Activated CD4-positive, alpha-beta T cell treated with anti-CD3 and anti-CD28 coated beads, Interleukin-2, Interleukin-4, amounts not matched to agents 100 ng/mL and 50 ng/mL, durations not matched to agents 16 hours and 8 hours (primary cell): ENCODE results near the gene GJD3.
A peak's percentile ranks its signal among the peaks of the same experiment; 100 is the strongest.
"Not testable (repeated sequence)": the region's sequence is repeated elsewhere in the genome, so short reads cannot be mapped to it uniquely, and the experiment has no call there.

Source experiments
- DNase-seq: peaks from one replicate; pipeline ENCODE4 v3.0.0-alpha.2; 2020; ENCODE audit warnings: low spot score

GJD3 gene

GRCh38 chr17:40367728-40368127 is 3.2 kb upstream of the GJD3 start:
- not testable (repeated sequence) for DNase-seq

- no peak for DNase-seq
These were observed 2.5 kb upstream of the GJD3 start for GRCh38 chr17:40366861-40367518.

GRCh38 chr17:40366076-40366860 is 1.7 kb upstream of the GJD3 start:
- DNase-seq, result no peak

GRCh38 chr17:40364906-40365305 is 369 bp upstream of the GJD3 start:
- DNase-seq, result no peak

- no peak for DNase-seq
These were observed 1.3 kb downstream of the GJD3 start for GRCh38 chr17:40363111-40363827.

- DNase-seq, result peak; percentile 89
These were observed 1.8 kb downstream of the GJD3 start for GRCh38 chr17:40362696-40363110.

GRCh38 chr17:40361925-40362695 is 2.4 kb downstream of the GJD3 start:
- DNase-seq, result no peak

- DNase-seq, result no peak
These were observed 3.2 kb downstream of the GJD3 start for GRCh38 chr17:40361063-40361924.

DNA sequence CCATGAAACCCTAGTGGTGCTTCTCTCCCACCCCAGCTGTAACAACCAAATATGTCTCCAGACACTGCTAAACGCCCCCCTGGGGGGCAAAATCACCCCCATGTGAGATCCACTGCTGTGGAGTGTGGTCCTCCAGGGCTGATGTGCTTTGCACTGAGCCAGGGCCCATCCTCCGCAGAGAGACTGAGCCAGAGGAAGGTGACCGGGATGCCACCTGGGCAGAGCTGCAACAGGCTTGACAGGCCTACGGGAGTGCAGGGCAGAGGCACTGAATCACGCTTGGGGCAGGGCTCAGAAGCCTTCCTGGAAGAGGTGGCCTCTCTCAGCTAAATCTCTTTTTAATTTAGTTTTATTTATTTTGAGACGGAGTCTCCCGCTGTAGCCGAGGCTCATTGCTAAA is 4.4 kb downstream of the GJD3 start:
- DNase-seq, result no peak

- peak; percentile 91 for DNase-seq
These were observed 6.1 kb downstream of the GJD3 start for GRCh38 chr17:40358323-40359038.

DNA sequence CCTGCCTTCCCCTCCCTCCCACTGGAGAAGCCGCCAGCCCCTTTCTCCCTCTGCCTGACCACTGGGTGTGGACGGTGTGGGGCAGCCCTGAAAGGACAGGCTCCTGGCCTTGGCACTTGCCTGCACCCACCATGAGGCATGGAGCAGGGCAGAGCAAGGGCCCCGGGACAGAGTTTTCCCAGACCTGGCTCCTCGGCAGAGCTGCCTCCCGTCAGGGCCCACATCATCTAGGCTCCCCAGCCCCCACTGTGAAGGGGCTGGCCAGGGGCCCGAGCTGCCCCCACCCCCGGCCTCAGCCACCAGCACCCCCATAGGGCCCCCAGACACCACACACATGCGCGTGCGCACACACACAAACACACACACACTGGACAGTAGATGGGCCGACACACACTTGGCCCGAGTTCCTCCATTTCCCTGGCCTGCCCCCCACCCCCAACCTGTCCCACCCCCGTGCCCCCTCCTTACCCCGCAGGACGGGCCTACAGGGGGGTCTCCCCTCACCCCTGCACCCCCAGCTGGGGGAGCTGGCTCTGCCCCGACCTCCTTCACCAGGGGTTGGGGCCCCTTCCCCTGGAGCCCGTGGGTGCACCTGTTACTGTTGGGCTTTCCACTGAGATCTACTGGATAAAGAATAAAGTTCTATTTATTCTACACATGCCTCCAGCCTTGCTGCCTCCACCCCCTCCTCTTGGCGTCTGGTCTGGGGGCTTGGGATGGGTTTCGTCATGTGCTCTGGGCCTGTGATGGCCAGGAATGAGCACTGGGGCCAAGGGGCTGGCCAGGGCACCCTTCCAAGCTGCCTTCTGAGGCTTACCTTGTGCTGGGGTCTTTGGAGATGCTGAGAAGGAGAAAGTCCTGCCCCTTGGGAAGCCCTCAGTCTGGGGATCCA is 7.3 kb downstream of the GJD3 start:
- no peak for DNase-seq

GRCh38 chr17:40355804-40356758 is 8.5 kb downstream of the GJD3 start:
- no peak for DNase-seq

- peak; percentile 67 for DNase-seq
These were observed 9.3 kb downstream of the GJD3 start for GRCh38 chr17:40355123-40355803.

- DNase-seq, result no peak
These were observed 10.1 kb downstream of the GJD3 start for GRCh38 chr17:40354221-40355122.

DNA sequence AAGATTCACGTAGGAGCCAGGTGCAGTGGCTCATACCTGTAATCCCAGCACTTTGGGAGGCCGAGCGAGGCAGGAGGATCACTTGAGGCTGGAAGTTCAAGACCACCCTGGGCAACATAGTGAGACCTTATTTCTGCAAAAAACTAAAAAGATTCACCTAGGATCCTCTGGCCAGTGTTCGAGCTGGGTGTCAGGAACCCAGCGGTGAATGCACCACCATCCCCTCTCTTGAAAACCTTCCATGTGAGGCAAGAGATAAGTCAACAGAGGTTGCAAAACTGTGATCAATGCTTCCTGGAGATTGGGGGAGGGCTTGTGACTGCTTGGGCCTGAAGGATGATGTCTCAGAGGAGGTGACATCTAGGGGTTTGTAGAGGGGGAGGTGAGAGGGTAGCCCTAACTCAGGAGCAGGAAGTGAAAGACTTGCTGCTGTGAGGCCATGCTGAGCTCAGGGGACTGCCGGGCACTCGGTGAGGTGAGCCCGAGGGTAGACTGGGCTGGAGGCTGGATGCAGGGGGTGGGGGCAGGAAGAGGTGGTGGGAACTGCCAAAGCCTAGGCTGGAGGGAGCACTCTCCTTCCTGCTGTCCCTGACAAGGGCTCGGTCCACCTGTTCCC is 11.7 kb downstream of the GJD3 start:
- no peak for DNase-seq

GRCh38 chr17:40352237-40352778 is 12.2 kb downstream of the GJD3 start:
- DNase-seq, result no peak
